Measurements from ENCODE around the gene SLC35F3. TPM values are rescaled to one million over a fixed set of nuclear protein-coding genes. Genes with fewer than 3 reads are reported as not detected.
A peak's percentile ranks its signal among the peaks of the same experiment; 100 is the strongest.

The SLC35F3 gene
- total RNA-seq, 1 experiment from 2014 or later = 19.1 TPM

DNA sequence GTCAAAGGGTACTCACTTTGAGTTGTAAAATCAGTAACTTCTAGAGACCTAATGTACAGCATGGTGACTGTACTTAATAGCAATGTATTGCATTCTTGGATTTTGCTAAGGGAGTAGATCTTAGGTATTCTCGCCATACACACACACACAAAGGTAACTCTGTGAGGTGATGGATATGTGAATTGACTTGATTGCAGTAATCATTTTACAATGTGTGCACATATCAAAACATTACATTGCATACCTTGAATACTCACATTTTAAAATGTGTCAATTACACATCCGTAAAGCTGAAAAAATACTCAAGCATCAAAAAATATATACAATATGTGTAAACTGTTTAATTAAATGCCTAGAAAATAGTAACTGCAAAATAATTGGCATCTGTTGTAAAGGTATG, 86.0 kb downstream of the SLC35F3 start:
- Histone ChIP-seq H3K27me3 (ENCODE audit: control insufficient read depth, insufficient read depth, low read length) (no peaks in the 10 kb centered on the region), H3K27ac (ENCODE audit: low read length) (no peak overlapping the region), H3K36me3 (ENCODE audit: control insufficient read depth, insufficient read depth, low read length) (no peaks in the 10 kb centered on the region), H3K9me3 (ENCODE audit: control insufficient read depth, insufficient read depth, low read depth, low read length) (no peaks in the 10 kb centered on the region), H3K4me3 (ENCODE audit: low read depth in 2 of 2, low read length in 2 of 2) (no peak overlapping the region), H3K4me1 (ENCODE audit: control insufficient read depth, insufficient read depth, low read length) (peaks cover 9% of the 10 kb centered on the region)
- no peak for TF ChIP-seq TCF7L2 (IDR thresholded peaks at IDR 0.05; ENCODE audit: low read depth, low read length)
- no peak for TF ChIP-seq REST (IDR thresholded peaks at IDR 0.05; ENCODE audit: insufficient read depth in 1 of 2, low read depth in 2 of 2, low read length in 1 of 2)
- no peak for TF ChIP-seq SIN3A (IDR thresholded peaks at IDR 0.05; ENCODE audit: borderline replicate concordance, insufficient read depth, low read depth, low read length)
- TF ChIP-seq POLR2AphosphoS5 (IDR thresholded peaks at IDR 0.05; ENCODE audit: low read depth, low read length) = no peak
- TF ChIP-seq, protein P1, sequence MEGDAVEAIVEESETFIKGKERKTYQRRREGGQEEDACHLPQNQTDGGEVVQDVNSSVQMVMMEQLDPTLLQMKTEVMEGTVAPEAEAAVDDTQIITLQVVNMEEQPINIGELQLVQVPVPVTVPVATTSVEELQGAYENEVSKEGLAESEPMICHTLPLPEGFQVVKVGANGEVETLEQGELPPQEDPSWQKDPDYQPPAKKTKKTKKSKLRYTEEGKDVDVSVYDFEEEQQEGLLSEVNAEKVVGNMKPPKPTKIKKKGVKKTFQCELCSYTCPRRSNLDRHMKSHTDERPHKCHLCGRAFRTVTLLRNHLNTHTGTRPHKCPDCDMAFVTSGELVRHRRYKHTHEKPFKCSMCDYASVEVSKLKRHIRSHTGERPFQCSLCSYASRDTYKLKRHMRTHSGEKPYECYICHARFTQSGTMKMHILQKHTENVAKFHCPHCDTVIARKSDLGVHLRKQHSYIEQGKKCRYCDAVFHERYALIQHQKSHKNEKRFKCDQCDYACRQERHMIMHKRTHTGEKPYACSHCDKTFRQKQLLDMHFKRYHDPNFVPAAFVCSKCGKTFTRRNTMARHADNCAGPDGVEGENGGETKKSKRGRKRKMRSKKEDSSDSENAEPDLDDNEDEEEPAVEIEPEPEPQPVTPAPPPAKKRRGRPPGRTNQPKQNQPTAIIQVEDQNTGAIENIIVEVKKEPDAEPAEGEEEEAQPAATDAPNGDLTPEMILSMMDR (IDR thresholded peaks at IDR 0.05) = no peak
- ChIA-PET CTCF (no interaction called here), POLR2A (no interaction called here)
- in situ Hi-C loops (cut with HindIII; ENCODE audit: low pct_unique_long_range_greater_than_20kb, low sequenced_read_pairs) (no loop called here), intact Hi-C loops (cut with micrococcal nuclease; ENCODE audit: unreplicated experiment) (no loop called here)
- no peak for ATAC-seq
- DNase-seq (ENCODE audit: low read depth, low spot score) = no peak
- no TSS peak for BruUV-seq (replicated peaks)

GRCh38 chr1:233993651-233994050, 89.2 kb downstream of the SLC35F3 start:
- CTCF ChIA-PET = no interaction called here
- DNase-seq (ENCODE audit: low read depth, low spot score) = peak; percentile 72
- Histone ChIP-seq H3K4me3 (ENCODE audit: low read depth in 2 of 2, low read length in 2 of 2) (no peak overlapping the region), H3K4me1 (ENCODE audit: control insufficient read depth, insufficient read depth, low read length) (peaks cover 10% of the 10 kb centered on the region), H3K27ac (ENCODE audit: low read length) (no peak overlapping the region; the same call in 1 of the 2 replicates), H3K36me3 (ENCODE audit: control insufficient read depth, insufficient read depth, low read length) (no peaks in the 10 kb centered on the region; the same call in 1 of the 2 replicates), H3K27me3 (ENCODE audit: control insufficient read depth, insufficient read depth, low read length) (no peaks in the 10 kb centered on the region), H3K9me3 (ENCODE audit: control insufficient read depth, insufficient read depth, low read depth, low read length) (no peaks in the 10 kb centered on the region)
- POLR2A ChIA-PET = interaction anchor here (0.6 kb wide), 1 partner anchor 1375 kb away, joined by 4 read pairs; no protein-coding TSS in a partner anchor
- BruUV-seq (replicated peaks) = no TSS peak
- peak; percentile 75 for ATAC-seq
- intact Hi-C loops (cut with micrococcal nuclease; ENCODE audit: unreplicated experiment) = no loop called here
- no peak for TF ChIP-seq POLR2AphosphoS5 (IDR thresholded peaks at IDR 0.05; ENCODE audit: low read depth, low read length)
- no peak for TF ChIP-seq TCF7L2 (IDR thresholded peaks at IDR 0.05; ENCODE audit: low read depth, low read length)
- in situ Hi-C loops (cut with HindIII; ENCODE audit: low pct_unique_long_range_greater_than_20kb, low sequenced_read_pairs) = no loop called here

DNA sequence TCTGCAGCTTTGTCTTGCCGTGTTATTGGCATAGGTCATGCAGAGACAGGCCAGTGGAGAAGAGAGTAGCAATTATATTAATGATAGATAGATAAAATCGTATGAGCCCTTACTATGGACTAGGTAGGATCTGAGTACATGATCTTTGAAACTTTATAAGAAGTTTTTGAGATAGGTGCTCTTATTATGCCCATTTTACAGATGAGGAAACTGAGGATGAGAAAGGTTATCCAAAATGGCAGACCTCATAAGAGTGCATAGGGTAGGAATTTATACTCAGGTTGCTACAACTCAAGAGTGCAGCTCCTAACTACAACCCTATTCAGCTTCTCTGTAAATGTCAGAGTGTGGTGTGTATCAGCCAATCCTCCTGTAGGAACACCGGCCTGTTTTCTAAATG, 89.6 kb downstream of the SLC35F3 start:
- H3K27ac ChIP-seq (ENCODE audit: low read length) = no peak overlapping the region; the same call in 1 of the 2 replicates

More for the DNA sequence above, 89.6 kb downstream of the SLC35F3 start:
- no peak for TF ChIP-seq POLR2AphosphoS5 (IDR thresholded peaks at IDR 0.05; ENCODE audit: low read depth, low read length)
- TF ChIP-seq SIN3A (IDR thresholded peaks at IDR 0.05; ENCODE audit: borderline replicate concordance, insufficient read depth, low read depth, low read length) = no peak
- no peak for TF ChIP-seq REST (IDR thresholded peaks at IDR 0.05; ENCODE audit: insufficient read depth in 1 of 2, low read depth in 2 of 2, low read length in 1 of 2)
- TF ChIP-seq, protein P1 (IDR thresholded peaks at IDR 0.05) = no peak
- no peak for TF ChIP-seq TCF7L2 (IDR thresholded peaks at IDR 0.05; ENCODE audit: low read depth, low read length)
- intact Hi-C loops (cut with micrococcal nuclease; ENCODE audit: unreplicated experiment) (no loop called here), in situ Hi-C loops (cut with HindIII; ENCODE audit: low pct_unique_long_range_greater_than_20kb, low sequenced_read_pairs) (no loop called here)
- Histone ChIP-seq H3K27me3 (ENCODE audit: control insufficient read depth, insufficient read depth, low read length) (no peaks in the 10 kb centered on the region), H3K4me3 (ENCODE audit: low read depth in 2 of 2, low read length in 2 of 2) (no peak overlapping the region), H3K36me3 (ENCODE audit: control insufficient read depth, insufficient read depth, low read length) (no peaks in the 10 kb centered on the region; the same call in 1 of the 2 replicates), H3K4me1 (ENCODE audit: control insufficient read depth, insufficient read depth, low read length) (peaks cover 10% of the 10 kb centered on the region), H3K9me3 (ENCODE audit: control insufficient read depth, insufficient read depth, low read depth, low read length) (no peaks in the 10 kb centered on the region)
- ChIA-PET CTCF (no interaction called here), POLR2A (no interaction called here)
- DNase-seq (ENCODE audit: low read depth, low spot score) = no peak
- BruUV-seq (replicated peaks) = no TSS peak
- no peak for ATAC-seq
